Skeletal muscle satellite cell (primary cell): ENCODE data around the gene PRTFDC1.

ENCODE experiments used
- H3K27me3 ChIP-seq: 2 replicates; pipeline ENCODE4 v1.7.0; 2013; ENCODE audit warnings: low read length; ENCODE audit not compliant: control insufficient read depth, insufficient read depth
- H3K36me3 ChIP-seq: 2 replicates; pipeline ENCODE4 v1.7.0; 2013; ENCODE audit warnings: mild to moderate bottlenecking, control low read depth, low read length; ENCODE audit not compliant: insufficient read depth
- H3K4me1 ChIP-seq: 2 replicates; pipeline ENCODE4 v1.7.0; 2013; ENCODE audit warnings: low read length; ENCODE audit not compliant: control insufficient read depth, insufficient read depth
- H3K4me2 ChIP-seq: 2 replicates; pipeline ENCODE4 v1.7.0; 2013; ENCODE audit warnings: mild to moderate bottlenecking, low read length
- H3K4me3 ChIP-seq: 2 replicates; pipeline ENCODE4 v1.7.0; 2013; ENCODE audit warnings: low read length
- H3K9ac ChIP-seq: 2 replicates; pipeline ENCODE4 v1.7.0; 2013; ENCODE audit warnings: mild to moderate bottlenecking, low read depth, low read length, moderate library complexity
- H3K9me3 ChIP-seq: replicated peaks from 2 replicates; pipeline ENCODE4 v1.7.0; 2013; ENCODE audit warnings: mild to moderate bottlenecking, control low read depth, low read length

The PRTFDC1 gene

DNA sequence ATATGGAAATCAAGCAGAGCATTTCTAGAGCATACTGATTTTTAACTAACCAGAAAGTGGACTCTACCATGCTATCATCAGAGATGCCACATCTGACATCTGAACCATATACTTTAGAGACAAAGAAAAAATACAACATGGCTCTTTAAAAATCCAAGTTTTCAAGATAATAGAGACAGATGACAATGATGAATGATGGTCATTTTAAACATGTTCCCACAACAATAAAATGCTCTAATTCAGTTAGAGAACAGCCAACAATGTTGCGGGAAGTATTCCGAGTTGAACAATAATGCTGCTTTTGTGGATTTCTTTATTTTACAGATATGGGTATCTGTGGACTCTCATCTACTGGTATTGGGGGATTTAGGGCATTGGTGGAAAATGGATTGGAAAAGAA lies 52.8 kb downstream of the PRTFDC1 start:
- no peaks in the 10 kb centered on the region for H3K36me3 ChIP-seq
- H3K27me3 ChIP-seq: no peaks in the 10 kb centered on the region
- no peak overlapping the region for H3K9ac ChIP-seq
- H3K4me2 ChIP-seq: no peak overlapping the region
- H3K4me3 ChIP-seq: no peak overlapping the region
- peaks cover 28% of the 10 kb centered on the region for H3K4me1 ChIP-seq
- H3K9me3 ChIP-seq: no peaks in the 10 kb centered on the region

DNA sequence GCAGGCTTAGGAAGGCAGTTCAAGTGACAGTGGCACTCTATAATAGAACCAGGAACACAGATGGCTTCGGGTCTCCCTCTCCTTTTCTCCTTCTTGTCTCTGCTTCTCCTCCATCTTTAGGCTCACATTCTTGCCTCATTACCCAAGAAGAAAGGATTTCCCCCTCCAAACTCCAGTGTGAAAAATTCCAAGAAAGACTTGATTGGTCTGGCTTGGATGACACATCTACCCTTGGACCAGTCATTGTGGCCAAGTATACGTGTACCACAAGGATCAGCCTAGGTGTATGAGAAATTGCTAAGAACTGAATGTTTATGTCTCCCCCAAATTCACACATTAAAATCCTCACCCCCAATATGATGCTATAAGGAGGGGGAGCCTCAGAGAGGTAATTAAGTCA lies 53.9 kb downstream of the PRTFDC1 start:
- H3K27me3 ChIP-seq: no peaks in the 10 kb centered on the region
- H3K4me1 ChIP-seq: peaks cover 38% of the 10 kb centered on the region
- no peak overlapping the region for H3K9ac ChIP-seq
- no peaks in the 10 kb centered on the region for H3K36me3 ChIP-seq
- no peaks in the 10 kb centered on the region for H3K9me3 ChIP-seq
- H3K4me3 ChIP-seq: no peak overlapping the region
- no peak overlapping the region for H3K4me2 ChIP-seq

DNA sequence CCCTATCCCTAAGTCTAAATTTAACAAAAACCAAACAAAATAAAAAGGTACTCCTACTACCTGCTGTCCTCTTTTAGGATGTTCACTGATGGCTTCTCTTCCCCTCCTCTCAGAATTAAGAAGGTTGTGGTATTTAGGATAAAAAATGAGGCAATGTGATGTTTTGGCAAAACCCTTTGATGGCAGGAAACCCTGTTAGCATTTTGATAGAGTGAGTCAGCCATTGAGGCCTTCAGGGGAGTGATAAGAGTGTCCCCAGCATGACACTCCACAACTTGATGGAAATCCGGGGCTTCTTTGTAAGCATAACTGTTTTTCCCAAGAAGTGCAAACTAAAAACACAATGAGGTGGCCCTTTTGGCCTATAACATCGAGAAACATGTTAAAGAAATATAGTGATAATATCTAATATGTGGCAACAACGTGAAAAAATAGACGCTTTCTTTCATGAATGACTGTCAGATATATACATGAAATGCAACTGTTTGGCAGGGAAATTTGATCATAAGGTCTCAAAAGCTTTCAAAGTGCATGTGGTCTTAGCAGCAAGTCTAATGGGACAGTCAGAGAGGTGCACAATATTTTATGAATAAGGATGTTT lies 55.0 kb downstream of the PRTFDC1 start:
- H3K4me1 ChIP-seq: peaks cover 40% of the 10 kb centered on the region
- H3K9me3 ChIP-seq: no peaks in the 10 kb centered on the region
- no peaks in the 10 kb centered on the region for H3K36me3 ChIP-seq
- H3K27me3 ChIP-seq: no peaks in the 10 kb centered on the region
- H3K9ac ChIP-seq: no peak overlapping the region
- no peak overlapping the region for H3K4me2 ChIP-seq
- H3K4me3 ChIP-seq: no peak overlapping the region

DNA sequence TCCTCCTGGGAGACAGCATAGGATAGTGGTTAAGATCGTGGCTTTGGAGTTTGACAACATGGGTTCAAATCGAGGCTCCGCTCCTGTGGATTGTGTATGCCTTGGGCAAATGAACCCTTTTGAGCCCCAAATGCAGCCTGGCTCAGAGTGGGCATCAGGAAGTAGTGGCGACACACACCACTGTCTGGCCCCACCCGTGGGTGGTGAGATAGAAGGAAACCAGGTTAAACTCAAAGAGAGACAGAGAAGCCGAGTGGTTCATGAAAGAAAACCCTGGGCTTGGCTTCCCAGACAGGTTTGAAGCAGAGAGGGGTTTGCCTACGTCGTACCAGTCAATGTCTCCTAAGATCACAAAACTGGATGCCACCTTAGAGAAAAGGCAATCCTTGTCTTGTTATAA lies 57.7 kb downstream of the PRTFDC1 start:
- no peaks in the 10 kb centered on the region for H3K27me3 ChIP-seq
- no peak overlapping the region for H3K4me2 ChIP-seq
- no peaks in the 10 kb centered on the region for H3K9me3 ChIP-seq
- peaks cover 49% of the 10 kb centered on the region for H3K4me1 ChIP-seq
- no peaks in the 10 kb centered on the region for H3K36me3 ChIP-seq
- no peak overlapping the region for H3K4me3 ChIP-seq
- H3K9ac ChIP-seq: no peak overlapping the region

DNA sequence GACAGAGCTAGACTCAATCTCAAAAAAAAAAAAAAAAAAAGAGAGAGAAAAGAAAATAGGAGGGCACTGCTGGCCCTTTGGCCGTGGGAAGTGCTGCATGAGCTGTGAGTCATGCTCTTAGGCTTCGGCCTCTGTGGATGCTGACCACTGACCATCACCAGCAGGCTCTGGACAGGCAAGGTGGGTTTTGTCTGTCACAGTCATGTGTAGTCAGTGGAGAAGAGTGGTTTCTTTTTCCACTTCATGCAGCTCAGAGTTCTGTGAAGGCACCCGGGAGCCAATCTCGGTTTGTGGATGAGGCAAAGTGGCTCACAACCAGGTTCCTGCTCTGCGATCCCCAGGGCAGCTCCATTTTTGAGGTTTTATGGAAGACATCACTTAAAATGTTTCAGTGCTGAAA lies 58.1 kb downstream of the PRTFDC1 start:
- no peaks in the 10 kb centered on the region for H3K36me3 ChIP-seq
- peak overlapping the region; percentile 2 for H3K4me2 ChIP-seq
- H3K27me3 ChIP-seq: no peaks in the 10 kb centered on the region
- peaks cover 53% of the 10 kb centered on the region for H3K4me1 ChIP-seq
- no peaks in the 10 kb centered on the region for H3K9me3 ChIP-seq
- no peak overlapping the region for H3K4me3 ChIP-seq
- H3K9ac ChIP-seq: no peak overlapping the region

DNA sequence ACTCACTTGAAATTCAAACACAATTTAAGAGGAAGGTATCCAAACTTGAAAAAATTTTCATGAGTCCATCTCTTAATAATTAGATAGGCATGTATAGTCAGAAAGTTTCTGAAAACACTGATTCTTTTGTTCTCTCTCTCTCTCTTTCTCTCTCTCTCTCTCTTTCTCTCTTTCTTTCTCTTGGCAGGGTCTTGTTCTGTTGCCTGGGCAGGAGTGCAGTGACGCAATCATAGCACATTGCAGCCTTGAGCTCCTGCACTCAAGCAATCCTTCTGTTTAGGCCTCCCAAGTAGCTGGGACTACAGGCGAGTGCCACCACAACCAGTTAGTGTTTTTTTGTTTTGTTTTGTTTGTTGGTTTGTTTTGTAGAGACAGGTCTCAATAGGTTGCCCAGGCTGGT lies 59.3 kb downstream of the PRTFDC1 start:
- H3K27me3 ChIP-seq: no peaks in the 10 kb centered on the region
- H3K4me1 ChIP-seq: peaks cover 54% of the 10 kb centered on the region
- H3K4me2 ChIP-seq: no peak overlapping the region
- no peaks in the 10 kb centered on the region for H3K36me3 ChIP-seq
- H3K4me3 ChIP-seq: no peak overlapping the region
- H3K9ac ChIP-seq: no peak overlapping the region
- no peaks in the 10 kb centered on the region for H3K9me3 ChIP-seq

DNA sequence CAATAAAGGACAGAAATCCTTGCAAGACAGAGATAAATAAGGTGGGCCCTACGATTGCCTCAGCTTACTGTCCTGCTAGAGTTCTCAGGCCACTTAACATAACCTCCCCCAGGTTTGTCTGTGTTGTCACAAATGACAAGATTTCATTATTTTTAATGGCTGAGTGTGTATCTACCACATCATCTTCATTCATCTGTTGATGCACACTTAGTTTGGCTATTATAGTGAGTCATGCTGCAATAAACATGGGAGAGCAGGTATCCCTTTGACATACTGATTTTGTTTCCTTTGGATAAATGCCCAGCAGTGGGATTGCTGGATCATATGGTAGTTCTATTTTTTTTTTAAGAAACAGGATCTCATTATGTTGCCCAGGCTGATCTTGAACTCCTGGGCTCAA lies 60.6 kb downstream of the PRTFDC1 start:
- no peak overlapping the region for H3K9ac ChIP-seq
- no peaks in the 10 kb centered on the region for H3K36me3 ChIP-seq
- H3K4me1 ChIP-seq: peaks cover 50% of the 10 kb centered on the region
- no peak overlapping the region for H3K4me3 ChIP-seq
- H3K4me2 ChIP-seq: peak overlapping the region; percentile 17
- H3K9me3 ChIP-seq: no peaks in the 10 kb centered on the region
- no peaks in the 10 kb centered on the region for H3K27me3 ChIP-seq

DNA sequence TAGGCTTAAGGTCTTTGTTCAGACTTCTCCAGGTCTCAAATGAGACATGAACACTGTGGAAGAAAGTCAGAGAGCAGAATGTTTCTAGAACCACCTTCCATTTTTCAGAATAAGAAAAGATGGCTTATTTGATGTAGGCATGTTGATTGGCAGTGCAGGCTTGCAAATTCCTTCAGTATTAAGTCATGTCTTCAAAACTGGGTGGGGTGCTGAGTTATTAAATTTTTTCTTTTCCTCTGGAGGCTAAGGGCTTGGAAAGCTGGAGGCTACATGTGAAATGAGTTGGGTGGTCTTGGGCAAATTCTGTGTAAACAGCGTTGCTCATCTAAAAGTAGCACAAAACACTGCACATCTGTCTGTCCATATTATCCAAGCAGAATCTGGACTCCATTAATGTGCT lies 62.8 kb downstream of the PRTFDC1 start:
- Histone ChIP-seq H3K27me3 (no peaks in the 10 kb centered on the region), H3K9ac (peak overlapping the region; percentile 24), H3K4me2 (peak overlapping the region; percentile 40), H3K9me3 (no peaks in the 10 kb centered on the region), H3K36me3 (no peaks in the 10 kb centered on the region), H3K4me3 (peak overlapping the region; percentile 18), H3K4me1 (peaks cover 47% of the 10 kb centered on the region)

DNA sequence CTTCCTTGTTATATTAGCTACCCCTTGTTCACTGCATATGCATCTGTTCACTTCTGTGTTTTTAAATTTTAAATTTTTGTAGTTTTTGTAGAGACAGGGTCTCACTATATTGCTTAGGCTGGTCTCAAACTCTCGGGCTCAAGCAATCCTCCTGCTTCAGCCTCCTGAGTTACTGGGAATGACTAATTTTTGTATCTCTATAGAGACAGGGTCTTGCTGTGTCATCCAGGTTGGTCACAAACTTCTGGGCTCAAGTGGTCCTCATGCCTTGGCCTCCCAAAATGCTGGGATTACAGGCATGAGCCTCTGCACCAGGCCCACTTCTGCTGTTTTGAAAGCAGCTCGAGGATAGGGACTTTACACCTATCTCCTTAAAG lies 64.6 kb downstream of the PRTFDC1 start:
- no peak overlapping the region for H3K4me2 ChIP-seq

DNA sequence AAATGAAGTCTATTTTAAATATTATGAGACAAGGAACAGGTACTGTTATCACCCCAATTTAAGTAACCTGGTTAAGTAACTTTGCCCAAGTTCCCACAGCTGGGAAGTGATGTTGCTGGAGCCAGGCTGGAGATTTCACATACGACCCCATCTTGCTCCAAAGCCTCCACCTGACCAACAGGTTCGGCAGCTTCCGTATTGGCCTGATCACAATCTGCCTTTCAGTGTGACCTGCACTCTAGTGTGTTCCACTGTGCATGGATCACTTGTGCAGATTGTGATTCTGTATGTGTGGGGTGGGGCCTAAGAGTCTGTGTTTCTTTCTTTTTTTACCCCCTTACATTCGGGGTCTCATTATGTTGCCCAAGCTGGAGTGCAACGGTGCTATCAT lies 66.1 kb downstream of the PRTFDC1 start:
- Histone ChIP-seq H3K4me1 (peaks cover 26% of the 10 kb centered on the region), H3K9me3 (no peaks in the 10 kb centered on the region), H3K9ac (no peak overlapping the region), H3K36me3 (no peaks in the 10 kb centered on the region), H3K4me2 (no peak overlapping the region), H3K4me3 (no peak overlapping the region), H3K27me3 (no peaks in the 10 kb centered on the region)

More for the DNA sequence above, 64.6 kb downstream of the PRTFDC1 start:
- Histone ChIP-seq H3K9me3 (no peaks in the 10 kb centered on the region), H3K36me3 (no peaks in the 10 kb centered on the region), H3K4me1 (peaks cover 36% of the 10 kb centered on the region), H3K9ac (no peak overlapping the region), H3K27me3 (no peaks in the 10 kb centered on the region), H3K4me3 (no peak overlapping the region)

DNA sequence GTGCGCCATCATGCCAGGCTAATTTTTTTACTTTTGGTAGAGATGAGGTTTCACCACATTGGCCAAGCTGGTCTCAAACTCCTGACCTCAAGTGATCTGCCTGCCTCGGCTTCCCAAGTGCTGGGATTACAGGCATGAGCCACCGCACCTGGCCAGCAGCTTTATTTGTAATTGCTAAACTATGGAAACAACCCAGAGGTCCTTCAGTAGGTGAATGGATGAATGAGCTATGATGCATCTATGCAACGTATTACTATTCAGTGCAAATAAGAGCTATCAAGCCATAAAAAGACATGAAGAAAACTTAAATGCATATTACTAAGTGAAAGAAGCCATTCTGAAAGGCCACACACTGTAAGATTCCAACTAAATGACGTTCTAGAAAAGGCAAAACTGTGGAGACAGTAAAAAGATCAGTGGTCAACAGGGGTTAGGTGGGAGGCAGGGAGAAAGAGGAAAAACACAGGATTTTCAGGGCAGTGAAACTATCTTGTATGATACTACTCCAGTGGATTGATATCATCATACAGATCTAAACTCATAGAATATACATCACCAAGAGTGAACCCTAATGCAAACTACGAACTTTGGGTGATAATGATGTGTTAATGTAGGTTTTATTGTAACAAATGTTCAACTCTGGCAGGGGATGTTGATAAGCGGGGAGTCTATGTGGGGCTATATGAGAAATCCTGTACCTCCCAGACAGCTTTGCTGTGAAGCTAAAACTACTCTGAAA lies 66.7 kb downstream of the PRTFDC1 start:
- no peak overlapping the region for H3K9ac ChIP-seq
- H3K4me1 ChIP-seq: peaks cover 20% of the 10 kb centered on the region
- H3K27me3 ChIP-seq: no peaks in the 10 kb centered on the region
- no peaks in the 10 kb centered on the region for H3K36me3 ChIP-seq
- H3K9me3 ChIP-seq: no peaks in the 10 kb centered on the region
- no peak overlapping the region for H3K4me3 ChIP-seq
- H3K4me2 ChIP-seq: no peak overlapping the region

DNA sequence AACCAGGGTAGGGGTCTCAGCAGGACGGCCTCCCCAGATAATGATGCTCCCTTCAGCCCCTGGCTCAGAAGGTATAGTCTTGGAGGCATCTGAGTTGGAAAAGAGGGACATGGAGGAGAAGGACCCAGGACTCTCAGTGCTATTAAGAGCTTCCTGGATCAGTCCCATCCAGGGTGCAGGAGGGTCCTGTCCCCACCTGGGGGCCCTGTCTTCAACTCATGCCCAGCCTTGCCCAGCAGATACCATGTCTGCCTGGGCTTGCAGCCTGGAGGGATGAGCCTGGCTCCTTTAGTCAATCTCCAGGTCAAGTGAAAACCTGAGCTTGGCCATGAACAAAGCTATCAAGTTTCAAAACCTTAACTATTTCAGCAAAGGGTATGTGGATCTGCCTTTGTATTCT lies 67.6 kb downstream of the PRTFDC1 start:
- Histone ChIP-seq H3K4me1 (peaks cover 11% of the 10 kb centered on the region), H3K9ac (no peak overlapping the region), H3K9me3 (no peaks in the 10 kb centered on the region), H3K4me2 (no peak overlapping the region), H3K36me3 (no peaks in the 10 kb centered on the region), H3K4me3 (no peak overlapping the region), H3K27me3 (no peaks in the 10 kb centered on the region)
